ENCODE results near the gene SPESP1.

- no peak for TF ChIP-seq CTCF (IDR thresholded peaks at IDR 0.05)
- no peak for TF ChIP-seq EZH2 (IDR thresholded peaks at IDR 0.05; ENCODE audit: borderline replicate concordance, insufficient read depth, low read depth, low read length, poor library complexity, severe bottlenecking)
Observed at GRCh38 chr15:68939501-68939900, 9.2 kb downstream of the SPESP1 start.

All from B cell (primary cell).